Endodermal cell (in vitro differentiated cells): ENCODE measurements around the gene NAV1. TPM values are rescaled to one million over a fixed set of nuclear protein-coding genes. Genes with fewer than 3 reads are reported as not detected.
A peak's percentile ranks its signal among the peaks of the same experiment; 100 is the strongest.

Experiments used
- DNase-seq: peaks from one replicate; pipeline ENCODE4 v3.0.0-alpha.2; 2017
- H3K27ac ChIP-seq: 2 replicates; pipeline ENCODE4 v1.5.1; 2013; ENCODE audit warnings: mild to moderate bottlenecking, low read depth, low read length, moderate library complexity
- H3K27me3 ChIP-seq: 2 replicates; pipeline ENCODE4 v1.6.1; 2013; ENCODE audit warnings: mild to moderate bottlenecking, low read length, moderate library complexity; ENCODE audit not compliant: insufficient read depth, control insufficient read depth, poor library complexity, severe bottlenecking
- H3K36me3 ChIP-seq: 2 replicates; pipeline ENCODE4 v1.7.0; 2013; ENCODE audit warnings: mild to moderate bottlenecking, low read length, moderate library complexity; ENCODE audit not compliant: control insufficient read depth, insufficient read depth
- H3K4me1 ChIP-seq: one replicate; pipeline ENCODE4 v1.7.0; 2013; ENCODE audit warnings: low read length; ENCODE audit not compliant: control insufficient read depth, insufficient read depth
- H3K4me3 ChIP-seq: 2 replicates; pipeline ENCODE4 v1.5.1; 2013; ENCODE audit warnings: mild to moderate bottlenecking, low read length, moderate library complexity
- H3K9ac ChIP-seq: 2 replicates; pipeline ENCODE4 v1.6.1; 2013; ENCODE audit warnings: mild to moderate bottlenecking, low read length, moderate library complexity; ENCODE audit not compliant: poor library complexity, severe bottlenecking; ENCODE audit errors: extremely low read depth
- H3K9me3 ChIP-seq: 2 replicates; pipeline ENCODE4 v1.6.1; 2013; ENCODE audit warnings: mild to moderate bottlenecking, low read length, moderate library complexity; ENCODE audit not compliant: control insufficient read depth
- H3K27ac Mint-ChIP-seq: 2 replicates; pipeline ENCODE4 v1.8.0; 2020; ENCODE audit warnings: mixed read lengths
- H3K27me3 Mint-ChIP-seq: 2 replicates; pipeline ENCODE4 v1.8.0; 2021; ENCODE audit warnings: mild to moderate bottlenecking, mixed read lengths; ENCODE audit not compliant: insufficient read depth
- H3K36me3 Mint-ChIP-seq: 2 replicates; pipeline ENCODE4 v1.8.0; 2020; ENCODE audit warnings: low read depth, mixed read lengths
- H3K4me1 Mint-ChIP-seq: 2 replicates; pipeline ENCODE4 v1.8.0; 2020; ENCODE audit warnings: mixed read lengths
- H3K4me3 Mint-ChIP-seq: 2 replicates; pipeline ENCODE4 v1.8.0; 2020; ENCODE audit warnings: mild to moderate bottlenecking, moderate library complexity, mixed read lengths
- H3K9me3 Mint-ChIP-seq: 2 replicates; pipeline ENCODE4 v1.8.0; 2020; ENCODE audit warnings: mild to moderate bottlenecking, mixed read lengths
- WGBS, 2 experiments: methylation state at CpG; one replicate each; pipeline versions ENCODE4 v1.1.5 to v1.1.7; 2013; ENCODE audit warnings: missing lambda C conversion rate in 2 of 2, mixed read lengths in 1 of 2; ENCODE audit not compliant: insufficient coverage in 1 of 2, insufficient read length in 1 of 2; 5-methylcytosine and 5-hydroxymethylcytosine counted together
- total RNA-seq, 2 donors: library from RNA; stranded (reverse); fragmentation: NEBNext Ultra II Directional in 1 of 2; extraction: Animal tissue kit (Norgen Biotek cat#: 25700) in 1 of 2; gene quantifications; 2 replicates in 1 of 2; 3 replicates in 1 of 2; pipeline ENCODE4 v1.2.1, GENCODE V29; 2021
- TF ChIP-seq, protein P1 (sequence below): fragments of 200-600 bp; sonication (generic); conservative IDR thresholded peaks from 2 replicates; pipeline ENCODE4 v1.5.0; 2021; ENCODE audit warnings: antibody characterized with exemption, mild to moderate bottlenecking

Gene NAV1
- total RNA-seq, 2 donors from 2014 or later: 42.2 to 62.5 TPM

DNA sequence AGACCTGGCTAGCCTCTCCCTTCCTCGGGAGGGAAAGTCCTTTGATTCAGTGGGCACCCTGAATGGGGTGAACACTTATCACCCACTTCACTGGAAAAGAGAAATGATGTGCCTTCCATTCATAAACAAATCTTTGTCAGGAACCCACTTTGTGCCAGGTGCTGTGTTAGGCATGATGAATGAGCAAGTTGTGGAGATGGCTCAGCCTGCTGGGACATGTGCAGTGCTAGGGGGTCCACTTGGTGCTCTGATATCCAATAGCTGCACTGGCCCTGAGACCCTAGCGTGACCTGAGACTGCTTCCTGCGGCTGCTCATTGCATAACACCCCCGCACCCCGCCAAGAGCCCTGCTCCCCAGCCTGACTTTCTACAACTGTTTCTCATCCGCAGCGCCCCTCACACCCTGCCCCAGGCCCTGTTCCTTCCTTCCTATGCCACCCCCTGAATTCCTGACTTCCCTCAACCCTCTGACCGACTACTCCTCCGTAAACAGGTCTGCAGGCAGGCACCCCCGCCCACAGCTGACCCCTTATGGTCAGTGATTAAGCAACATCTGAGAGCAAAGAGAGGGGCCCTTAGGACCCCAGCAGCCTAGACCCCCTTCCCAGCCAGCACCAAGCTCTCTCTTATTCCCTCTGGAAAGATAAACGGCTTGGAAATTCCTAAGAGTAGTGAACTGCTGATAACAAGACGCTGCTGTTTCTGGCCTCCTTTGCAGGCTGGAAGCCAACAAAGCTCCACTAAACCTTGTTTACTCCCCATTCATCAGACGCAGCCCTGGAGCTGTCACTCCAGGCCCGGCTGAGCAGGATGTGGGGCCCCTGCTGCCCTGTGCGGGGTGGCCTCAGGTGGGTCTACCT lies 44.9 kb upstream of the NAV1 start:
- TF ChIP-seq, protein P1, sequence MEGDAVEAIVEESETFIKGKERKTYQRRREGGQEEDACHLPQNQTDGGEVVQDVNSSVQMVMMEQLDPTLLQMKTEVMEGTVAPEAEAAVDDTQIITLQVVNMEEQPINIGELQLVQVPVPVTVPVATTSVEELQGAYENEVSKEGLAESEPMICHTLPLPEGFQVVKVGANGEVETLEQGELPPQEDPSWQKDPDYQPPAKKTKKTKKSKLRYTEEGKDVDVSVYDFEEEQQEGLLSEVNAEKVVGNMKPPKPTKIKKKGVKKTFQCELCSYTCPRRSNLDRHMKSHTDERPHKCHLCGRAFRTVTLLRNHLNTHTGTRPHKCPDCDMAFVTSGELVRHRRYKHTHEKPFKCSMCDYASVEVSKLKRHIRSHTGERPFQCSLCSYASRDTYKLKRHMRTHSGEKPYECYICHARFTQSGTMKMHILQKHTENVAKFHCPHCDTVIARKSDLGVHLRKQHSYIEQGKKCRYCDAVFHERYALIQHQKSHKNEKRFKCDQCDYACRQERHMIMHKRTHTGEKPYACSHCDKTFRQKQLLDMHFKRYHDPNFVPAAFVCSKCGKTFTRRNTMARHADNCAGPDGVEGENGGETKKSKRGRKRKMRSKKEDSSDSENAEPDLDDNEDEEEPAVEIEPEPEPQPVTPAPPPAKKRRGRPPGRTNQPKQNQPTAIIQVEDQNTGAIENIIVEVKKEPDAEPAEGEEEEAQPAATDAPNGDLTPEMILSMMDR: no peak
- peaks cover 22% of the 10 kb centered on the region for H3K4me1 Mint-ChIP-seq
- H3K9ac ChIP-seq: no peak overlapping the region
- peak overlapping the region; percentile 47 for H3K27ac ChIP-seq
- no peak for DNase-seq
- peaks cover 19% of the 10 kb centered on the region for H3K4me1 ChIP-seq
- H3K36me3 Mint-ChIP-seq: peaks cover 10% of the 10 kb centered on the region
- H3K27me3 ChIP-seq: no peaks in the 10 kb centered on the region
- no peaks in the 10 kb centered on the region for H3K36me3 ChIP-seq
- 53 to 70% methylated on average over 8 to 15 of the region's 15 CpGs for WGBS, 2 experiments
- no peaks in the 10 kb centered on the region for H3K27me3 Mint-ChIP-seq
- H3K4me3 Mint-ChIP-seq: peak overlapping the region; percentile 31
- H3K9me3 ChIP-seq: no peaks in the 10 kb centered on the region
- H3K27ac Mint-ChIP-seq: peak overlapping the region; percentile 94
- H3K4me3 ChIP-seq: no peak overlapping the region
- peaks cover 4% of the 10 kb centered on the region for H3K9me3 Mint-ChIP-seq

DNA sequence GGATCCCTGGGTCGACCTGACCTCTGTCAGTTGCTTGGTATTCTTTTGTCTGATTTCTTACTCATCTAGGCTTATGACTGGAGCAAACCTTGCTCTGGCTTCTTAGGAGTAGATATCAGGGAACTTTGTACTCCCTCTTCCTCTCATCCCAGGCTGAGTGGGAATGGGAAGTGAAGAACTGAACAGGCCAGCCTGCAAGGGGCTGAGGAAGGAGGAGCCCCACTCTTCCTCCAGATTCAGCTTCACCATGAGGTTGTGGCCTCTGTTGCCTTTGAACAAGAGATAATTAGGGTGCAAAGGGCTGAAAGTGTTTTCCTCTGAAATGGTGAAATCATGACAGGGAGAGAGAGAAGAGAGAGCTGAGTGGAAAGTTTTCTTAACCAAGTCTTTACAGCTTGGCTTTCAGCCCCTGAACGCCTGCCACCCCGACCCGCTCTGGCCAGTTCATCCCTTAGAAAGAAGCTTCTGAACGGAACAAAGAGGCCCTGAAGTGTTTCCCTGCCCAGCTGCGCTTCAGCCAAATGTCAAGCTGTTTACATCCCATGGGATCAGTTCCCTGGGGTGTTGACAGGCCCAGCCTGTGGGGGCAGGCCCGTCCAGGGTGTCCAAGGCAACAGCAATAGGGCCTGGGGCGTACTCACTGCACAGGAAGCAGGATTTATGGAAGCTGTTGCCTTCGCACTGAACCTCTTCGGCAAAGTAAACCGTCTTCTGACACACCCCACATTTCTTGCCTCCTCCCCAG lies 43.2 kb upstream of the NAV1 start:
- H3K9me3 ChIP-seq: no peaks in the 10 kb centered on the region
- peaks cover 4% of the 10 kb centered on the region for H3K9me3 Mint-ChIP-seq
- H3K9ac ChIP-seq: no peak overlapping the region
- H3K36me3 ChIP-seq: no peaks in the 10 kb centered on the region
- H3K27me3 Mint-ChIP-seq: no peaks in the 10 kb centered on the region
- H3K27me3 ChIP-seq: no peaks in the 10 kb centered on the region
- no peak overlapping the region for H3K4me3 ChIP-seq
- 85 to 88% methylated on average over 9 to 11 of the region's 11 CpGs for WGBS, 2 experiments
- H3K4me1 ChIP-seq: peaks cover 22% of the 10 kb centered on the region
- TF ChIP-seq, protein P1: no peak
- DNase-seq: no peak
- H3K36me3 Mint-ChIP-seq: peaks cover 10% of the 10 kb centered on the region
- H3K4me1 Mint-ChIP-seq: peaks cover 30% of the 10 kb centered on the region
- no peak overlapping the region for H3K27ac Mint-ChIP-seq
- peak overlapping the region; percentile 47 for H3K27ac ChIP-seq
- H3K4me3 Mint-ChIP-seq: no peak overlapping the region

DNA sequence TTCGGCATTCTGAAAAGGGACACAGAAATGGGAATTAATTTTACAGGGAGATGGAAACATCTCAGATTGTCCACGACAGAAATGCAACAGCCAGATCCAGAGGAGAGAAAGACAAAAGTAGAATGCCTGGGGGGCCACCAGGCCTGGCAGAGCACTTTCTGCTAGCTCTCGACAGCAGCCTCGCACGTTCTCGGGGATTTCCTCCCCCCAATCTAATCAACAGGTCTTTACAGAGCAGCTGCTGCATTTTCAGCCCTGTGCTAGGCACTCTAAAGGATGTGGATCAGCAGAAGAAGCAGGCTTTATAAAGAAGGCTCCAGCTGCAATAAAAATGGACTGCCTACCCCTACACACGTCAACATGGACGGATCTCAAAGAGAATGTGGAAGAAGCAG lies 42.6 kb upstream of the NAV1 start:
- Histone ChIP-seq H3K9ac (no peak overlapping the region), H3K4me3 (no peak overlapping the region), H3K27me3 (no peaks in the 10 kb centered on the region), H3K27ac (peak overlapping the region; percentile 38), H3K4me1 (peaks cover 25% of the 10 kb centered on the region), H3K9me3 (no peaks in the 10 kb centered on the region), H3K36me3 (no peaks in the 10 kb centered on the region)
- H3K4me3 Mint-ChIP-seq: no peak overlapping the region
- TF ChIP-seq, protein P1: no peak
- 90 to 97% methylated on average over 3 to 8 of the region's 8 CpGs for WGBS, 2 experiments
- H3K36me3 Mint-ChIP-seq: peaks cover 10% of the 10 kb centered on the region
- no peaks in the 10 kb centered on the region for H3K27me3 Mint-ChIP-seq
- H3K4me1 Mint-ChIP-seq: peaks cover 33% of the 10 kb centered on the region
- no peak overlapping the region for H3K27ac Mint-ChIP-seq
- no peak for DNase-seq
- H3K9me3 Mint-ChIP-seq: peaks cover 4% of the 10 kb centered on the region
